Ureter (tissue), 1 donor: ENCODE results near the gene RITA1. TPM values are rescaled to one million over a fixed set of nuclear protein-coding genes. Genes with fewer than 3 reads are reported as not detected.
"Not testable (repeated sequence)": the region's sequence is repeated elsewhere in the genome, so short reads cannot be mapped to it uniquely, and the experiment has no call there.

ENCODE experiments used
- DNase-seq: peaks from one replicate; pipeline ENCODE4 v3.0.0-alpha.2; 2020; ENCODE audit warnings: low spot score
- total RNA-seq: library from RNA; stranded (reverse); gene quantifications from one replicate; pipeline ENCODE4 v1.2.4, GENCODE V29; 2023
- donor health status: DM: yes; HTN: yes; CAD: no.

The RITA1 gene
- total RNA-seq, 1 donor from 2014 or later: 11.6 TPM

DNA sequence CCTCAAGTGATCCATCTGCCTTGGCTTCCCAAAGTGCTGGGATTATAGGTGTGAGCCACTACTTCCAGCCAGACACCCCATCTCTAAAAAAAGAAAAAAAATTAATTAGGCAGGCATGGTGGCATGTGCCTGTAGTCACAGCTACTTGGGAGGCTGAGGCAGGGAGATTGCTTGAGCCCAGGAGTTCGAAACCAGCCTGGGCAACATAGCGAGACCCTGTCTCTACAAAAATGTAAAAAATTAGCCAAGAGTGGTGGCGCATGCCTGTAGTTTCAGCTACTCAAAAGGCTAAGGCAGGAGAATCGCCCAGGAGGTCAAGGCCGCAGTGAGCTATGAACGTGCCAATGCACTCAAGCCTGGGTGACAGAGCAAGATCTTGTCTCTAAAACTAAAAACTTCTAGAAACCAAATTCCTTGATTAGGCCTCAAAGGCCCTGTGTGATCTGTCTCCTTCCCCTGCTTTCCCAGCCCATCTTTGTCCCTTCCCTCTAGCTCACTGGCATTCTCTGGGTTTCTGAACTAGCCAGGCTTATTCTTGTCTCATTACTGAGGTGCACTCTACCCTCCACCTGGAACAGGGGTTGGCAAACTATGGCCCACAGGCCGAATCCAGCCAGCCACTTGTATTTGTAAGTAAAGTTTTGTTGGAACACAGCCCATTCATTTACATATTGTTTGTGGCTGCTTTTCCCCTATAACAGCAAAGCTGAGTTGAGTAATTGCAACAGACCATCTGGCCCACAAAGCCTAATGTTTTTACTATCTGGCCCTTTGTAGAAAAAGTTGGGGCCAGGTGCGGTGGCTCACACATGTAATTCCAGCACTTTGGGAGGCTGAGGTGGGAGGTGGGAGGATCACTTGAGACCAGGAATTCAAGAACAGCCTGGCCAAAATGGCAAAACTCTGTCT lies 18.6 kb downstream of the RITA1 start:
- DNase-seq: no peak

- no peak for DNase-seq
Measured at GRCh38 chr12:113204804-113205203, 19.3 kb downstream of the RITA1 start.

DNA sequence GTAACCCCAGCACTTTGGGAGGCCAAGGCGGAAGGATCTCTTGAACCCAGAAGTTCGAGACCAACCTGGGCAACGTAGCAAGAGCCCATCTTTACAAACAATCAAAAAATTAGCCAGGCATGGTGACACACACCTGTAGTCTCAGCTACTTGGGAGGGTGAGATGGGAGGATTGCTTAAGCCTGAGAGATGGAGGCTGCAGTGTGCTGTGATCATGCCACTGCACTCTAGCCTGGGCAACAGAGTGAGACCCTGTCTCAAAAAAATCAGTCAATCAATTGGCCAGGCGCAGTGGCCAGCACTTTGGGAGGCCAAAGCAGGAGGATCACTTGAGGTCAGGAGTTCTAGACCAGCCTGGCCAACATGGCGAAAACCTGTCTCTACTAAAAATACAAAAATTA lies 21.3 kb downstream of the RITA1 start:
- DNase-seq: not testable (repeated sequence)

DNA sequence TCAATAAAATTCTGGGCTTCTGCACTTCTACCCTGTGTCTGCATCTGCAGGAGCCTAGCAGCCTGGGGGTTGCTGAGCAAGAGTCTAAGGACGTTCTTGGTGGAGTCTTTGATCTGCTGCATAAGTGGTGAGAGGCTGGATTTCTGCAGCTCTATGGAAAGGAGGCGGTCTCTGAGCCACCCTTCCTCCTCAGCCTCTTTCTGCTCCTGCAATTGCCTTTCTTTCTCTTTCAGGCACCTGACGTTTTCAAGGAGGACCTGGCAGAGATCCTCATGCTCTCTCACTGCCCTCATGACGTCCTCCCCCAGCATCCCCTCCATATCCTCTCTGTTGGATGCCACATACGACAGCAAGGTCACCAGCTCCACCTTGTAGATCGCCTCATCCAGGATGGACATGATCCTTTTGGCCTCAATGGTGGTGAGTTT lies 22.1 kb downstream of the RITA1 start:
- DNase-seq: no peak

- no peak for DNase-seq
Measured at GRCh38 chr12:113208041-113208934, 22.8 kb downstream of the RITA1 start.

DNA sequence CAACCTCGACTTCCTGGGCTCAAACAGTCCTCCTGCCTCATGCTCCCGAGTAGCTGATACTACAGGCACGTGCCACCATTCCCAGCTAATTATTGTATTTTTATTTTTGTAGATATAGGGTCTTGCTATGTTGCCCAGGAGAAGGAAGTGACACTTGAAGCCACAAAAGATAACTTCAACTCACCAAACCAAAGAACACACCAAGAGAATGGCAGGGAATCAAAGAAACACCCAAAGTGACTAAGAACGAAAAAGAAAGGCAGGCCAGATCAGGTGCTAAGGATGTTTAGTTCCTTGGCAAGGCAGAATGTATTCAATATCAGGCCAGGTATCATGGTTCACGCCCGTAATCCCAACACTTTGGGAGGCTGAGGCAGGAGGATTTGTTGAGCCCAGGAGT lies 25.6 kb downstream of the RITA1 start:
- DNase-seq: no peak

DNA sequence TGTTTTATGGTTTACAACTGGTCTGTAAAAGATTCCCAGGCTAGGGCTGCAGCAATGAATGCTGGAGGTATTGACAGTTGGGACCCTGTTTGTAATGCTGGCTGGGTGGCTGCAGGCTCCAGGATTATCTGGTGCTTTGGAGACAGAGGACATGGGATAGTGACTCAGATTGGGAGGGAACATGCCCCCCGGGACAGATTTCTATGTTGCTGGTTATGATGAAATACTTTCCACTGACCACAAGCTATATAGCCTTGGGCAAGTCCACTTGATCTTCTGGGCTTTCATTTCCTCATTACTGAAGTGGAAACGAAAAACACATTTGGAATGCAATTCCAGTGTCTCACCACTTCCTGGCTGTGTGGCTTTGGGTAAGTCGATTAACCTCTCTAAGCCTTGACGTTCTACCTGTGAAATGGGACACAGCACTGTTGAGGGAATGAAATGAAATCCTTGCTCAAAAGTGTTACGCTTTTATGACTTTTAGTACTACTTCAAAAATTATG lies 29.4 kb downstream of the RITA1 start:
- DNase-seq: peak; percentile 63

DNA sequence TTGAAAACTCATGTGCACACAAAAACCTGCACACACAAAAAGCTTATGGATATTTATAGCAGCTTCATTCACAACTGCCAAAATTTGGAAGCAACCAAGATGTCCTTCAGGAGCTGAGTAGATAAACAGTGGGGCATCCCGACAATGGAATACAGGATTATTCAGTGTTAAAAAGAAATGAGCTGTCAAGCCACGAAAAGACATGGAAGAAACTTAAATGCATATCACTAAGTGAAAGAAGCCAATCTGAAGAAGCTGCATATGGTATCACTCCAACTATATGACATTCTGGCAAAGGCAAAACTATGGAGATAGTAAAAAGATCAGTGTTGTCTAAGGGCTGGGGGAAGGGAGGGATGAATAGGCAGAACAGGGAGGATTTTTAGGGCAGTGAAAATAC lies 30.5 kb downstream of the RITA1 start:
- DNase-seq: no peak

DNA sequence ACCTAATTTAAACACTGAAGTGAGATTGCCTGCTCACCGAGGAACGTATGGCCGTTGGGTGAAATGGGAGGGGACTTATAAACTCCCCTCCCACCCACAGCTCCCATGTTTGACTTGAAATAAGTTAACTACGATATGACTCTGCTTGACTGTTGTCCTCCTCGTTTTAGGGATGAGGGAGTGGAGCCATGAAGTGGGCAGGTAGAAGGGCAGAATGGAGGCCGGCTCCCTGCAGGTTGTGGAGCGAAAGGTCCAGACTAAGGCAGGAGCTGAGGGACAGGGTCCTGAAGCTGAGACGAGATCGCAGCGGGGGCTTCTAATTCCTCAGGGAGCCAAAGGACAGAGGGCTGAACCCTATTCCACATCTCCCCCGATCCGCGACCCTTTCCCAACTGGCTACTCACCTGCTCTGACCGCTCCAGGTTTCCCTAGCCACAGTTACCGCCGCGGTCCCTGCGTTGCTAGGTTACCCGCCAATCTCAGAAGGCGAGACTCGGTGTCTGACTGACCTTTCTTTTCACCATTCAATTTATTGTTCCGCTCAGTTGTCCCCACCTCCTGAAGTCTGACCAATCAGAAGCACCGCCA lies 35.2 kb downstream of the RITA1 start:
- DNase-seq: no peak

GRCh38 chr12:113221181-113221996 lies 35.9 kb downstream of the RITA1 start, which contains the start of gene TPCN1:
TPCN1 (plus strand) TSS chr12:113221464; CDS start chr12:113226853, 5,389 bp downstream.
- DNase-seq: peak; percentile 100

DNA sequence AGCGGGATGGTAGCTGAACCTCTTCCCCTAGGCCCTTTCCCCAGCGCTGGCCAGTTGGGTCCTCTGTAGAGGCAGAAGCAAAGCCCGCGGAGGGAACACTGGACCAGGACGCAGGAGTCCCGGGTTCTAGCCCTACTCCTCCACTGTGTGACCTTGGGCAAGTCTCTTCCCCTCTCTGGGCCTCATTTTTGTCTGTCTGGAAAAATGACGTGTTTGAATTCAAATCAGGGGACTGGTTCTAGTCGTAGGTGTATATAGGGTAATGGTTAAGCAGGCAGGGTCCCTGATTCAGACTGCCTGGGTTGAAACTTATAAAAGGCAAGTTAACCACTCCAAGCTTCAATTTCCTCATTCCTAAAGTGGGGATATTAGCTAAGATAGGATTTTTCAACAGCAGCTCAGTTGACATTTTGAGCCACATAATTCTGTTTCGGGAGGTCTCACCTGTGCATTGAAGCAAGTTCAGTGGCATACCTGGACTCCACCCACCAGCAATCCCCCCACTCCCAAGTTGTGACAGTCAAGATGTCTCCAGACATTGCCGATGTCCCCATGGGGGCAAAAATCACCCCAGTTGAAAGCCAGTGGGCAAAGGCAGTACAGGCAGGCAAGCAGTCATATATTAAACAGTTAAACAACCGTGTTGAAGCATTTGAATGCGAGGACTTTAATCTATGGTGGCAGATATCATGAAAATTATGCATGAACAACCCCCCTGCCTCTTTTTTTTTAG lies 36.6 kb downstream of the RITA1 start:
- no peak for DNase-seq

DNA sequence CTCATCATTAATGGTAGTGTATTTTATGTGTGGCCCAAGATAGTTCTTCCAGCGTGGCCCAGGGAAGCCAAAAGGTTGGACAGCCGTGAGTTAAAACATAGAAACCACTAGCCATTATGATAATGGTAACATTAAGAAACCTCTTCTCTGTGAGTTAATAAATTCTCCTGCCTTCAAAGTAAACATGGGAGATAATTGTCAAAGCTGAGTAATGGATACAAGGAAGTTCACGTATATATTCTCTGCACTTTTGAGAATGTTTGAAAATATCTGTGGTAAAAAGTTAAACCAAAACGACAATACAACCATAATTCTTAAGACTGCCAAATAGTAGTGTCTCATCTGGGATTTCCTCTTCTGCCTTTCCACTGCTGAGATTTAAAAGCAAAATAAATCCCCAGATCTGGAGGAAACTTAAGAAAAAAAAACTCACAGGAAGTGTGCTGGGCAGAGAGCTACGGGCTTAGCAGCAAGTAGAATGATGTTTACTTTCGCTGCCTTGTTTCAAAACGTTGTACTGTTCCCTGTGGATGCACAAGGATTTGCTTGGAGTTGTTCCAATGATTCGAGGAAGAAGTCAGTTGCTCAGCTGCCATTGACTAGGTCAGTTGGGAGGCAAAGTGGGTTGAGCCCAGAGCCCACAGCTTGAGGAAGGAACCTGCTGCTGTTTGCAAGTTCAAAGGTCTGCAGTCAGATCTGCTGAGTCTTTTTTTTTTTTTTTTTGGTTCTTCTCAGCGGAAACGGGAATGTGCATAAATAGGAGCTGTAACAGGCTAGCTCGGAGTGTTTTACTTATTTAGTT lies 37.4 kb downstream of the RITA1 start:
- DNase-seq: peak; percentile 79

DNA sequence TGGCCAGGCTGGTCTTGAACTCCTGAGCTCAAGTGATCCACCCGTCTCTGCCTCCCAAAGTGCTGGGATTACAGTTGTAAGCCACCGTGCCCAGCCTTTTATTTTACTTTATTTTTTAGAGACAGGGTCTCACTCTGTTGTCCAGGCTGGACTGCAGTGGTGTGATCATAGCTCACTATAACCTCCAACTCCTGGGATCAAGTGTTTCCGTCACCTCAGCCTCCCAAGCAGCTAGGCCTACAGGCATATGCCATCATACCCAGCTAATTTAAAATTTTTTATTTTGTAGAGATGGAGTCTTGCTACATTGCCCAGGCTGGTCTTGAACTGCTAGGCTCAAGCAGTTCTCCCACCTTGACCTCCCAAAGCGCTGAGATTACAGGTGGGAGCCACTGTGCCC lies 39.4 kb downstream of the RITA1 start:
- no peak for DNase-seq

DNA sequence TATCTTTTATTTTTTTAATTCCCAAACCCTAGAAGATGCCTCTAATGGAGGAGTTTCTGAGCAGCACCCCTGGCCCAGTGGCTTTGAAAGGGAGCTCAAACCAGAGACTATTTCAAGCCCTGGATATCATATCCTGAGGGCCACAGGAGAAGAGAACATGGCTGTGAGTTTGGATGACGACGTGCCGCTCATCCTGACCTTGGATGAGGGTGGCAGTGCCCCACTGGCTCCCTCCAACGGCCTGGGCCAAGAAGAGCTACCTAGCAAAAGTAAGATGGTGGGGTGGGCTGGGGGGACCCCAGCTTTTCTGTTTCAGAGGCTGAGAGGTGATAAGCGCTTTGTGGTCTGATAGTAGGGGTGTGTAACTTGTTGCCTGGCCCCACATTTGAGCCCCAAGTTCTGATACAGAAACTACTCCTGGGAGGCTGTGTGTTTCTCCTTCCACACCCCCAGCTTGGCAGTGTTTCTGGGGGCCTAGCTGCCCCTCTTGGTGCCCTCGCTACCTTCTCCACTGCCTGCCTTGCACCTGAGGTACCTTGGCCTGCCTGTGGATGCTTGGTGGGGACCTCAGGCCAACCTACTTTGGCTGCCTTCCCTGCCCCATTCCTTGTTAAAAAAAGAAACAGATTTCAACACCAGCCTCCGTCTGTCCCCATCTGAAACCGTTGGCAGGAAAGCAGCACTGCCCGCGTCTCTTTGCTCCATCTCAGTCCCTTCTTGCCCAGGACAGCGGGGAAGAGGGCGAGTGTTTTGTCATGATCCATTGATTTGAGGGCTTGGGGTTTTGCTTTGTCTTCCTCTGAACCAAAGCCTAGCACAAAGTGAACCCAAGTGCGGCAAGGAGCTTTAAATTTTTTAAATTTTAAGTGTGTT lies 41.4 kb downstream of the RITA1 start:
- DNase-seq: no peak

DNA sequence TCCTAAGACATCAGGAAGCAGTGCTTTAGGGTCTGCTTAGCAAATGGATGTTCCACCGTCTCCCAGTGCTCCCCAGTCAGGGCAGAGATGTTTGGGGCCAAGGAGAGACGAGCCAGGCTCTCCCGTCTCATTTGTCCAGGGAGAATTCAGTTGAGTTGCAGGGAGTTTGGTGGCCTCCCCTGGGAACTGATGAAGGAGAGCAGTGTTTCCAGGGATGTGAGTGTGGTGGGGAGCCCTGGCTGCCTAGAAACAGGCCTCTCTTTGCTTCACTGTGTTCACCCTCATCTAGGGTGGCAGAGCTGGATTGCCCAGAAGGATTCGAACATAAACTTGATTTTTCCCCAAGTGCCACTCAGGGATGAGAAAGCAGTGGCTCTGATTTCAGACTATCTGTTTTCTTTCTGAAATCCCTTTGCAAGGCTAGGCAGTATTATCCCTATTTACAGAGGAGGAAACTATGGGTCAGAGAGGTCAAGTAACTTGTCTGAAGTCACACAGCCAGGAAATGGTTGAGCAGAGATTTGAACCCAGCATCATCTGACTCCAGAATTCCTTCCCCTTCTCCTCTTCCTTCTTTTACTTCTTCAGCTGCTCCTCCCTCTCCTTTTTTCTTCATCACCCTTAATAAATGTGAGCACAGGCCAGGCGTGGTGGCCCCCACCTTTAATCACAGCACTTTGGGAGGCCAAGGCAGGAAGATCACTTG lies 42.3 kb downstream of the RITA1 start:
- DNase-seq: no peak

DNA sequence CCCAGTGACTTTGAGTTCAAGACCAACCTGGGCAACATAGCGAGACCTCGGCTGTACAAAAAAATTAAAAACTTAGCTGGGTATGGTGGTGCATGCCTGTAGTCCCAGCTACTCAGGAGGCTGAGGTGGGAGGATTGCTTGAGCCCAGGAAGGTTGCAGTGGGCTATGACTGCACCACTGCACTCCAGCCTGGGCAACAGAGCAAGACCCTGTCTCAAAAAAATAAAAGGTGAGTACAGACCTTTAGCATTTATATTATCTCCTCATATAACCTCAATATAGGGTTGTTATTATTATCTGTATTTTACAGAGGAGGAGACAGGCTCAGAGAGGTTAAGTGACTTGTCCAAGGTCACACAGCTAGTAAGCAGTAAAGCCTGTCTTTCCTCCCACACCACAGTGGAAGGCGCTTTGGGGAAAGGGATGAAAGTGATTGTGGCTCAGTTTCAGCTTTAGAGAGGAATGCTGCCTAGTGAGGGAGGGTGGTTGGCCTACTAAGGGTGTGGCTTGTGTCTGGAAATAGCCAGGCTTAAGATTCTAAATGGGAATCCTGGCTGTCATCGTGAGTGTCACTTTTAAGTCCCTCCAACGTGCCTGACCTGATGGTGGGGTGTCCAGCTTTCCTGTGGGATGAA lies 43.0 kb downstream of the RITA1 start:
- no peak for DNase-seq
